Measurements from ENCODE around the gene CYSLTR1.
"Not testable (repeated sequence)": the region's sequence is repeated elsewhere in the genome, so short reads cannot be mapped to it uniquely, and the experiment has no call there.

Gene CYSLTR1

GRCh38 chrX:78300933-78301332 lies 26.5 kb downstream of the CYSLTR1 start:
- H3K4me3 ChIP-seq (ENCODE audit: low read depth in 1 of 5, low read length in 5 of 5); H3K36me3 ChIP-seq (ENCODE audit: control insufficient read depth in 5 of 5, insufficient read depth in 5 of 5, low read length in 5 of 5); H3K27ac ChIP-seq (ENCODE audit: low read depth, low read length); H3K4me1 ChIP-seq (ENCODE audit: control insufficient read depth in 5 of 5, insufficient read depth in 5 of 5, low read length in 5 of 5); H3K9ac ChIP-seq (ENCODE audit: low read length in 5 of 5); H3K9me3 ChIP-seq (ENCODE audit: control insufficient read depth in 5 of 5, low read length in 5 of 5); H3K27me3 ChIP-seq (ENCODE audit: control insufficient read depth in 5 of 5, insufficient read depth in 4 of 5, low read length in 5 of 5): not testable (repeated sequence)

- H3K4me3 ChIP-seq (ENCODE audit: low read depth in 1 of 5, low read length in 5 of 5), result no peak overlapping the region
- H3K9ac ChIP-seq (ENCODE audit: low read length in 5 of 5), result no peak overlapping the region
Measured at GRCh38 chrX:78283511-78283910, 43.9 kb downstream of the CYSLTR1 start.

GRCh38 chrX:78237127-78237526 lies 90.3 kb downstream of the CYSLTR1 start:
- H3K4me1 ChIP-seq (ENCODE audit: control insufficient read depth in 5 of 5, insufficient read depth in 5 of 5, low read length in 5 of 5), result no peaks in the 10 kb centered on the region
- H3K27me3 ChIP-seq (ENCODE audit: control insufficient read depth in 5 of 5, insufficient read depth in 4 of 5, low read length in 5 of 5), result peaks cover 0 to 13% (median 8%) of the 10 kb centered on the region in 5 donors
- no peak overlapping the region for H3K4me3 ChIP-seq (ENCODE audit: low read depth in 1 of 5, low read length in 5 of 5)
- no peak overlapping the region for H3K9ac ChIP-seq (ENCODE audit: low read length in 5 of 5)
- no peak overlapping the region for H3K27ac ChIP-seq (ENCODE audit: low read depth, low read length)
- no peaks in the 10 kb centered on the region for H3K36me3 ChIP-seq (ENCODE audit: control insufficient read depth in 5 of 5, insufficient read depth in 5 of 5, low read length in 5 of 5)
- H3K9me3 ChIP-seq (ENCODE audit: control insufficient read depth in 5 of 5, low read length in 5 of 5), result peaks cover 0 to 4% (median 0%) of the 10 kb centered on the region in 5 donors

More at GRCh38 chrX:78283511-78283910, 43.9 kb downstream of the CYSLTR1 start:
- Histone ChIP-seq H3K4me1 (ENCODE audit: control insufficient read depth in 5 of 5, insufficient read depth in 5 of 5, low read length in 5 of 5) (no peaks in the 10 kb centered on the region), H3K27me3 (ENCODE audit: control insufficient read depth in 5 of 5, insufficient read depth in 4 of 5, low read length in 5 of 5) (no peaks in the 10 kb centered on the region), H3K36me3 (ENCODE audit: control insufficient read depth in 5 of 5, insufficient read depth in 5 of 5, low read length in 5 of 5) (no peaks in the 10 kb centered on the region), H3K9me3 (ENCODE audit: control insufficient read depth in 5 of 5, low read length in 5 of 5) (peaks cover 0 to 12% (median 9%) of the 10 kb centered on the region in 5 donors), H3K27ac (ENCODE audit: low read depth, low read length) (no peak overlapping the region)

- H3K27ac ChIP-seq (ENCODE audit: low read depth, low read length); H3K4me1 ChIP-seq (ENCODE audit: control insufficient read depth in 5 of 5, insufficient read depth in 5 of 5, low read length in 5 of 5); H3K36me3 ChIP-seq (ENCODE audit: control insufficient read depth in 5 of 5, insufficient read depth in 5 of 5, low read length in 5 of 5); H3K4me3 ChIP-seq (ENCODE audit: low read depth in 1 of 5, low read length in 5 of 5); H3K9ac ChIP-seq (ENCODE audit: low read length in 5 of 5); H3K9me3 ChIP-seq (ENCODE audit: control insufficient read depth in 5 of 5, low read length in 5 of 5); H3K27me3 ChIP-seq (ENCODE audit: control insufficient read depth in 5 of 5, insufficient read depth in 4 of 5, low read length in 5 of 5): not testable (repeated sequence)
Measured at GRCh38 chrX:78226047-78226446, 101.4 kb downstream of the CYSLTR1 start.
